WTC11 (cell line): ENCODE results near the gene MACROD2. TPM values are rescaled to one million over a fixed set of nuclear protein-coding genes. Genes with fewer than 3 reads are reported as not detected.

Experiments used
- ATAC-seq: fragments of 200-7000 bp; cut with Tn5 transposase; 2 replicates; pipeline ENCODE4 v1.10.0; 2021; ENCODE audit warnings: mild to moderate bottlenecking, moderate library complexity
- CTCF ChIA-PET: fragments of 300-600 bp; sonication (Branson Sonifier 250); formaldehyde crosslinking; loops from one replicate; lab custom pipeline; 2021; ENCODE audit warnings: antibody characterized with exemption; lab: Charles Lee
- POLR2A ChIA-PET: fragments of 350-600 bp; sonication (Branson Sonifier 250); formaldehyde crosslinking; loops from one replicate; lab custom pipeline; 2021; ENCODE audit warnings: antibody characterized with exemption; lab: Charles Lee
- DNase-seq: peaks from one replicate; pipeline ENCODE4 v3.0.0; 2021; ENCODE audit warnings: low spot score
- H3K27ac Mint-ChIP-seq: 2 replicates; pipeline ENCODE4 v1.8.0; 2021; ENCODE audit warnings: mixed read lengths
- H3K27me3 Mint-ChIP-seq: 2 replicates; pipeline ENCODE4 v1.8.0; 2021; ENCODE audit warnings: low read depth, mild to moderate bottlenecking, moderate library complexity, mixed read lengths
- H3K36me3 Mint-ChIP-seq: 2 replicates; pipeline ENCODE4 v1.8.0; 2021; ENCODE audit warnings: mixed read lengths
- H3K4me1 Mint-ChIP-seq: 2 replicates; pipeline ENCODE4 v1.8.0; 2022; ENCODE audit warnings: mixed read lengths
- H3K4me3 Mint-ChIP-seq: 2 replicates; pipeline ENCODE4 v1.8.0; 2021; ENCODE audit warnings: mild to moderate bottlenecking, moderate library complexity, mixed read lengths
- H3K9me3 Mint-ChIP-seq: 2 replicates; pipeline ENCODE4 v1.8.0; 2021; ENCODE audit warnings: mixed read lengths
- CREM ChIP-seq: sonication (generic); formaldehyde crosslinking; IDR thresholded peaks from 2 replicates; pipeline ENCODE4 v1.8.1; 2022; ENCODE audit warnings: mild to moderate bottlenecking, missing genetic modification reagents, moderate library complexity
- FOXJ3 ChIP-seq: sonication (generic); formaldehyde crosslinking; IDR thresholded peaks from 2 replicates; pipeline ENCODE4 v1.9.0; 2021; ENCODE audit warnings: missing genetic modification reagents, mild to moderate bottlenecking, borderline replicate concordance
- FOXP1 ChIP-seq: sonication (generic); formaldehyde crosslinking; IDR thresholded peaks from 2 replicates; pipeline ENCODE4 v1.8.0; 2022; ENCODE audit warnings: missing genetic modification reagents, mild to moderate bottlenecking, moderate library complexity, borderline replicate concordance
- GABPB1 ChIP-seq: sonication (generic); formaldehyde crosslinking; IDR thresholded peaks from 2 replicates; pipeline ENCODE4 v1.8.1; 2023; ENCODE audit warnings: mild to moderate bottlenecking, missing genetic modification reagents
- GRHL2 ChIP-seq: fragments of 250-450 bp; sonication (Bioruptor Pico); IDR thresholded peaks from 2 replicates; pipeline ENCODE4 v1.8.0; 2022; ENCODE audit warnings: mild to moderate bottlenecking, moderate library complexity; ENCODE audit not compliant: insufficient replicate concordance, severe bottlenecking
- JAZF1 ChIP-seq: fragments of 250-450 bp; sonication (Bioruptor Pico); IDR thresholded peaks from 2 replicates; pipeline ENCODE4 v1.9.0; 2021; ENCODE audit warnings: moderate library complexity, mild to moderate bottlenecking, inconsistent platforms
- MYBL2 ChIP-seq: sonication (generic); formaldehyde crosslinking; IDR thresholded peaks from 2 replicates; pipeline ENCODE4 v1.8.1; 2023; ENCODE audit warnings: mild to moderate bottlenecking, moderate library complexity, missing genetic modification reagents
- NR2C2 ChIP-seq: sonication (generic); formaldehyde crosslinking; IDR thresholded peaks from 2 replicates; pipeline ENCODE4 v1.8.0; 2022; ENCODE audit warnings: mild to moderate bottlenecking, missing genetic modification reagents
- RELA ChIP-seq: sonication (generic); formaldehyde crosslinking; IDR thresholded peaks from 2 replicates; pipeline ENCODE4 v1.8.1; 2022; ENCODE audit warnings: missing genetic modification reagents, mild to moderate bottlenecking, borderline replicate concordance
- RORB ChIP-seq: fragments of 250-450 bp; sonication (Bioruptor Pico); IDR thresholded peaks from 2 replicates; pipeline ENCODE4 v1.9.0; 2021; ENCODE audit warnings: mild to moderate bottlenecking
- SMAD3 ChIP-seq: sonication (generic); formaldehyde crosslinking; IDR thresholded peaks from 2 replicates; pipeline ENCODE4 v1.8.0; 2022; ENCODE audit warnings: missing genetic modification reagents, mild to moderate bottlenecking, borderline replicate concordance
- TP53 ChIP-seq: sonication (generic); formaldehyde crosslinking; IDR thresholded peaks from 2 replicates; pipeline ENCODE4 v1.8.1; 2023; ENCODE audit warnings: mild to moderate bottlenecking, missing genetic modification reagents
- ZNF263 ChIP-seq: sonication (generic); formaldehyde crosslinking; IDR thresholded peaks from 2 replicates; pipeline ENCODE4 v1.8.1; 2022; ENCODE audit warnings: low read depth, mild to moderate bottlenecking, moderate library complexity, missing genetic modification reagents
- ZNF317 ChIP-seq: sonication (generic); formaldehyde crosslinking; IDR thresholded peaks from 2 replicates; pipeline ENCODE4 v1.8.1; 2023; ENCODE audit warnings: low read depth, mild to moderate bottlenecking, moderate library complexity, missing genetic modification reagents, borderline replicate concordance
- total RNA-seq: library from RNA; stranded (reverse); gene quantifications from 3 replicates; pipeline ENCODE4 v1.2.3, GENCODE V29; 2021
- TF ChIP-seq, protein P1 (sequence below): sonication (generic); formaldehyde crosslinking; IDR thresholded peaks from 2 replicates; pipeline ENCODE4 v1.8.1; 2022; ENCODE audit warnings: mild to moderate bottlenecking, moderate library complexity, missing genetic modification reagents
- TF ChIP-seq, protein P2 (sequence below): sonication (generic); formaldehyde crosslinking; IDR thresholded peaks from 2 replicates; pipeline ENCODE4 v1.8.1; 2022; ENCODE audit warnings: low read depth, mild to moderate bottlenecking, moderate library complexity, missing genetic modification reagents, borderline replicate concordance
- TF ChIP-seq, protein P3 (sequence below): sonication (generic); formaldehyde crosslinking; IDR thresholded peaks from 2 replicates; pipeline ENCODE4 v1.8.1; 2022; ENCODE audit warnings: low read depth, missing genetic modification reagents, borderline replicate concordance
- TF ChIP-seq, protein P4 (sequence below): sonication (generic); formaldehyde crosslinking; IDR thresholded peaks from 2 replicates; pipeline ENCODE4 v1.8.0; 2023; ENCODE audit warnings: mild to moderate bottlenecking, missing genetic modification reagents
- TF ChIP-seq, protein P5 (sequence below): sonication (generic); formaldehyde crosslinking; IDR thresholded peaks from 2 replicates; pipeline ENCODE4 v1.8.0; 2022; ENCODE audit warnings: missing genetic modification reagents
- TF ChIP-seq, protein P6 (sequence below): fragments of 250-450 bp; sonication (Bioruptor Pico); IDR thresholded peaks from 2 replicates; pipeline ENCODE4 v2.1.2; 2022; ENCODE audit warnings: mild to moderate bottlenecking, moderate library complexity
- TF ChIP-seq, protein P7 (sequence below): fragments of 250-450 bp; sonication (Bioruptor Pico); IDR thresholded peaks from 2 replicates; pipeline ENCODE4 v1.9.0; 2021; ENCODE audit warnings: mild to moderate bottlenecking, borderline replicate concordance

MACROD2 gene
- total RNA-seq, 1 experiment from 2014 or later: 4.1 TPM

DNA sequence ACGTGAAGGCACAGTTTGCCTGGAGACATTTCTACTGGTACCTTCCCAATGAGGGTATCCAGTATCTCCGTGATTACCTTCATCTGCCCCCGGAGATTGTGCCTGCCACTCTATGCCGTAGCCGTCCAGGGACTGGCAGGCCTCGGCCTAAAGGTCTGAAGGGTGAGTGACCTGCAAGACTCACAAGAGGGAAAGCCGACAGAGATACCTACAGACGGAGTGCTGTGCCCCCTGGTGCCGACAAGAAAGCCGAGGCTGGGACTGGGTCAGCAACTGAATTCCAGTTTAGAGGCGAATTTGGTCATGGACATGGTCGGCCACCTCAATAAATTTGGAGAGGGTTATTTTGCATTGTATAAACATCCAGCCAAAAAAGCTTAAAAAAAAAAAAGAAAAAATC, 762.4 kb downstream of the MACROD2 start (continued):
- TF ChIP-seq, protein P1, sequence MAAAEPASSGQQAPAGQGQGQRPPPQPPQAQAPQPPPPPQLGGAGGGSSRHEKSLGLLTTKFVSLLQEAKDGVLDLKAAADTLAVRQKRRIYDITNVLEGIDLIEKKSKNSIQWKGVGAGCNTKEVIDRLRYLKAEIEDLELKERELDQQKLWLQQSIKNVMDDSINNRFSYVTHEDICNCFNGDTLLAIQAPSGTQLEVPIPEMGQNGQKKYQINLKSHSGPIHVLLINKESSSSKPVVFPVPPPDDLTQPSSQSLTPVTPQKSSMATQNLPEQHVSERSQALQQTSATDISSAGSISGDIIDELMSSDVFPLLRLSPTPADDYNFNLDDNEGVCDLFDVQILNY (CRISPR knock-in tag): no peak
- TF ChIP-seq CREM (no peak), FOXP1 (CRISPR knock-in tag) (no peak)

DNA sequence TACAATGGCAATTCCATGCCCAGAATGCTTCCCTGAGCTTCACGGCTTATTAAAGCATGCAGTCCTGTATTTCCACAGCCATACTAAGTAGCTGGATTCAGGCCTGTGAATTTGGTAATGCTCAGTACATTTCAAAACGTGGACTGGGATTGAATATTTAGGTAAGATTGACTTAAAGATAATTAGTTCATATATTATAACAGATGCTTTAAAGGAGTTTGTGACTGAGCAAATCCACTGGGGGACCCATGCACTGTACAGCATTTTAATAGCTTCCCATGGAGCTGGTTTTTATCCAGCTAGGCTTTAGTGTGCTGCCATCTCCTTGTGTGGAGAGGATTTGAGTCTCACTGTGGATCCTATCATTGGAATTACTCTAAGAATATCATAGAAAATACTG, 763.0 kb downstream of the MACROD2 start:
- POLR2A ChIA-PET: no interaction called here
- no peaks in the 10 kb centered on the region for H3K27me3 Mint-ChIP-seq
- peaks cover 23% of the 10 kb centered on the region for H3K4me1 Mint-ChIP-seq
- H3K4me3 Mint-ChIP-seq: no peak overlapping the region
- DNase-seq (no peak), ATAC-seq (no peak)
- no peak overlapping the region for H3K27ac Mint-ChIP-seq
- no peaks in the 10 kb centered on the region for H3K36me3 Mint-ChIP-seq
- H3K9me3 Mint-ChIP-seq: no peaks in the 10 kb centered on the region
- CTCF ChIA-PET: interaction anchor here (0.5 to 2.2 kb wide), 3 partner anchors 350 to 424 kb away, joined by 3 to 13 read pairs (median 3); partner anchors contain the start of gene FLRT3
- TF ChIP-seq, protein P2, sequence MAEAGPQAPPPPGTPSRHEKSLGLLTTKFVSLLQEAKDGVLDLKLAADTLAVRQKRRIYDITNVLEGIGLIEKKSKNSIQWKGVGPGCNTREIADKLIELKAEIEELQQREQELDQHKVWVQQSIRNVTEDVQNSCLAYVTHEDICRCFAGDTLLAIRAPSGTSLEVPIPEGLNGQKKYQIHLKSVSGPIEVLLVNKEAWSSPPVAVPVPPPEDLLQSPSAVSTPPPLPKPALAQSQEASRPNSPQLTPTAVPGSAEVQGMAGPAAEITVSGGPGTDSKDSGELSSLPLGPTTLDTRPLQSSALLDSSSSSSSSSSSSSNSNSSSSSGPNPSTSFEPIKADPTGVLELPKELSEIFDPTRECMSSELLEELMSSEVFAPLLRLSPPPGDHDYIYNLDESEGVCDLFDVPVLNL (CRISPR knock-in tag): no peak
- TF ChIP-seq RELA (CRISPR knock-in tag) (no peak), GABPB1 (CRISPR knock-in tag) (no peak), MYBL2 (CRISPR knock-in tag) (no peak), NR2C2 (CRISPR knock-in tag) (no peak), ZNF263 (CRISPR knock-in tag) (no peak), ZNF317 (no peak), SMAD3 (no peak), JAZF1 (no peak), TP53 (CRISPR knock-in tag) (no peak), GRHL2 (CRISPR knock-in tag) (no peak), RORB (no peak), FOXJ3 (CRISPR knock-in tag) (no peak)
- TF ChIP-seq, protein P3, sequence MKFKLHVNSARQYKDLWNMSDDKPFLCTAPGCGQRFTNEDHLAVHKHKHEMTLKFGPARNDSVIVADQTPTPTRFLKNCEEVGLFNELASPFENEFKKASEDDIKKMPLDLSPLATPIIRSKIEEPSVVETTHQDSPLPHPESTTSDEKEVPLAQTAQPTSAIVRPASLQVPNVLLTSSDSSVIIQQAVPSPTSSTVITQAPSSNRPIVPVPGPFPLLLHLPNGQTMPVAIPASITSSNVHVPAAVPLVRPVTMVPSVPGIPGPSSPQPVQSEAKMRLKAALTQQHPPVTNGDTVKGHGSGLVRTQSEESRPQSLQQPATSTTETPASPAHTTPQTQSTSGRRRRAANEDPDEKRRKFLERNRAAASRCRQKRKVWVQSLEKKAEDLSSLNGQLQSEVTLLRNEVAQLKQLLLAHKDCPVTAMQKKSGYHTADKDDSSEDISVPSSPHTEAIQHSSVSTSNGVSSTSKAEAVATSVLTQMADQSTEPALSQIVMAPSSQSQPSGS: no peak
- TF ChIP-seq, protein P4, sequence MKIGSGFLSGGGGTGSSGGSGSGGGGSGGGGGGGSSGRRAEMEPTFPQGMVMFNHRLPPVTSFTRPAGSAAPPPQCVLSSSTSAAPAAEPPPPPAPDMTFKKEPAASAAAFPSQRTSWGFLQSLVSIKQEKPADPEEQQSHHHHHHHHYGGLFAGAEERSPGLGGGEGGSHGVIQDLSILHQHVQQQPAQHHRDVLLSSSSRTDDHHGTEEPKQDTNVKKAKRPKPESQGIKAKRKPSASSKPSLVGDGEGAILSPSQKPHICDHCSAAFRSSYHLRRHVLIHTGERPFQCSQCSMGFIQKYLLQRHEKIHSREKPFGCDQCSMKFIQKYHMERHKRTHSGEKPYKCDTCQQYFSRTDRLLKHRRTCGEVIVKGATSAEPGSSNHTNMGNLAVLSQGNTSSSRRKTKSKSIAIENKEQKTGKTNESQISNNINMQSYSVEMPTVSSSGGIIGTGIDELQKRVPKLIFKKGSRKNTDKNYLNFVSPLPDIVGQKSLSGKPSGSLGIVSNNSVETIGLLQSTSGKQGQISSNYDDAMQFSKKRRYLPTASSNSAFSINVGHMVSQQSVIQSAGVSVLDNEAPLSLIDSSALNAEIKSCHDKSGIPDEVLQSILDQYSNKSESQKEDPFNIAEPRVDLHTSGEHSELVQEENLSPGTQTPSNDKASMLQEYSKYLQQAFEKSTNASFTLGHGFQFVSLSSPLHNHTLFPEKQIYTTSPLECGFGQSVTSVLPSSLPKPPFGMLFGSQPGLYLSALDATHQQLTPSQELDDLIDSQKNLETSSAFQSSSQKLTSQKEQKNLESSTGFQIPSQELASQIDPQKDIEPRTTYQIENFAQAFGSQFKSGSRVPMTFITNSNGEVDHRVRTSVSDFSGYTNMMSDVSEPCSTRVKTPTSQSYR: no peak
- TF ChIP-seq, protein P5, sequence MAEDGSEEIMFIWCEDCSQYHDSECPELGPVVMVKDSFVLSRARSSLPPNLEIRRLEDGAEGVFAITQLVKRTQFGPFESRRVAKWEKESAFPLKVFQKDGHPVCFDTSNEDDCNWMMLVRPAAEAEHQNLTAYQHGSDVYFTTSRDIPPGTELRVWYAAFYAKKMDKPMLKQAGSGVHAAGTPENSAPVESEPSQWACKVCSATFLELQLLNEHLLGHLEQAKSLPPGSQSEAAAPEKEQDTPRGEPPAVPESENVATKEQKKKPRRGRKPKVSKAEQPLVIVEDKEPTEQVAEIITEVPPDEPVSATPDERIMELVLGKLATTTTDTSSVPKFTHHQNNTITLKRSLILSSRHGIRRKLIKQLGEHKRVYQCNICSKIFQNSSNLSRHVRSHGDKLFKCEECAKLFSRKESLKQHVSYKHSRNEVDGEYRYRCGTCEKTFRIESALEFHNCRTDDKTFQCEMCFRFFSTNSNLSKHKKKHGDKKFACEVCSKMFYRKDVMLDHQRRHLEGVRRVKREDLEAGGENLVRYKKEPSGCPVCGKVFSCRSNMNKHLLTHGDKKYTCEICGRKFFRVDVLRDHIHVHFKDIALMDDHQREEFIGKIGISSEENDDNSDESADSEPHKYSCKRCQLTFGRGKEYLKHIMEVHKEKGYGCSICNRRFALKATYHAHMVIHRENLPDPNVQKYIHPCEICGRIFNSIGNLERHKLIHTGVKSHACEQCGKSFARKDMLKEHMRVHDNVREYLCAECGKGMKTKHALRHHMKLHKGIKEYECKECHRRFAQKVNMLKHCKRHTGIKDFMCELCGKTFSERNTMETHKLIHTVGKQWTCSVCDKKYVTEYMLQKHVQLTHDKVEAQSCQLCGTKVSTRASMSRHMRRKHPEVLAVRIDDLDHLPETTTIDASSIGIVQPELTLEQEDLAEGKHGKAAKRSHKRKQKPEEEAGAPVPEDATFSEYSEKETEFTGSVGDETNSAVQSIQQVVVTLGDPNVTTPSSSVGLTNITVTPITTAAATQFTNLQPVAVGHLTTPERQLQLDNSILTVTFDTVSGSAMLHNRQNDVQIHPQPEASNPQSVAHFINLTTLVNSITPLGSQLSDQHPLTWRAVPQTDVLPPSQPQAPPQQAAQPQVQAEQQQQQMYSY (CRISPR knock-in tag): no peak
- TF ChIP-seq, protein P6, sequence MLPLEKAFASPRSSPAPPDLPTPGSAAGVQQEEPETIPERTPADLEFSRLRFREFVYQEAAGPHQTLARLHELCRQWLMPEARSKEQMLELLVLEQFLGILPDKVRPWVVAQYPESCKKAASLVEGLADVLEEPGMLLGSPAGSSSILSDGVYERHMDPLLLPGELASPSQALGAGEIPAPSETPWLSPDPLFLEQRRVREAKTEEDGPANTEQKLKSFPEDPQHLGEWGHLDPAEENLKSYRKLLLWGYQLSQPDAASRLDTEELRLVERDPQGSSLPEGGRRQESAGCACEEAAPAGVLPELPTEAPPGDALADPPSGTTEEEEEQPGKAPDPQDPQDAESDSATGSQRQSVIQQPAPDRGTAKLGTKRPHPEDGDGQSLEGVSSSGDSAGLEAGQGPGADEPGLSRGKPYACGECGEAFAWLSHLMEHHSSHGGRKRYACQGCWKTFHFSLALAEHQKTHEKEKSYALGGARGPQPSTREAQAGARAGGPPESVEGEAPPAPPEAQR (CRISPR knock-in tag): no peak
- TF ChIP-seq, protein P7, sequence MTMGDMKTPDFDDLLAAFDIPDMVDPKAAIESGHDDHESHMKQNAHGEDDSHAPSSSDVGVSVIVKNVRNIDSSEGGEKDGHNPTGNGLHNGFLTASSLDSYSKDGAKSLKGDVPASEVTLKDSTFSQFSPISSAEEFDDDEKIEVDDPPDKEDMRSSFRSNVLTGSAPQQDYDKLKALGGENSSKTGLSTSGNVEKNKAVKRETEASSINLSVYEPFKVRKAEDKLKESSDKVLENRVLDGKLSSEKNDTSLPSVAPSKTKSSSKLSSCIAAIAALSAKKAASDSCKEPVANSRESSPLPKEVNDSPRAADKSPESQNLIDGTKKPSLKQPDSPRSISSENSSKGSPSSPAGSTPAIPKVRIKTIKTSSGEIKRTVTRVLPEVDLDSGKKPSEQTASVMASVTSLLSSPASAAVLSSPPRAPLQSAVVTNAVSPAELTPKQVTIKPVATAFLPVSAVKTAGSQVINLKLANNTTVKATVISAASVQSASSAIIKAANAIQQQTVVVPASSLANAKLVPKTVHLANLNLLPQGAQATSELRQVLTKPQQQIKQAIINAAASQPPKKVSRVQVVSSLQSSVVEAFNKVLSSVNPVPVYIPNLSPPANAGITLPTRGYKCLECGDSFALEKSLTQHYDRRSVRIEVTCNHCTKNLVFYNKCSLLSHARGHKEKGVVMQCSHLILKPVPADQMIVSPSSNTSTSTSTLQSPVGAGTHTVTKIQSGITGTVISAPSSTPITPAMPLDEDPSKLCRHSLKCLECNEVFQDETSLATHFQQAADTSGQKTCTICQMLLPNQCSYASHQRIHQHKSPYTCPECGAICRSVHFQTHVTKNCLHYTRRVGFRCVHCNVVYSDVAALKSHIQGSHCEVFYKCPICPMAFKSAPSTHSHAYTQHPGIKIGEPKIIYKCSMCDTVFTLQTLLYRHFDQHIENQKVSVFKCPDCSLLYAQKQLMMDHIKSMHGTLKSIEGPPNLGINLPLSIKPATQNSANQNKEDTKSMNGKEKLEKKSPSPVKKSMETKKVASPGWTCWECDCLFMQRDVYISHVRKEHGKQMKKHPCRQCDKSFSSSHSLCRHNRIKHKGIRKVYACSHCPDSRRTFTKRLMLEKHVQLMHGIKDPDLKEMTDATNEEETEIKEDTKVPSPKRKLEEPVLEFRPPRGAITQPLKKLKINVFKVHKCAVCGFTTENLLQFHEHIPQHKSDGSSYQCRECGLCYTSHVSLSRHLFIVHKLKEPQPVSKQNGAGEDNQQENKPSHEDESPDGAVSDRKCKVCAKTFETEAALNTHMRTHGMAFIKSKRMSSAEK (CRISPR knock-in tag): no peak
